GM18502 (cell line): ENCODE data around the gene GCNT2.
"Not testable (repeated sequence)": the region's sequence is repeated elsewhere in the genome, so short reads cannot be mapped to it uniquely, and the experiment has no call there.

Experiments
- ATAC-seq: cut with Tn5 transposase; IDR thresholded peaks from one replicate; pipeline ENCODE4 v1.9.1; 2021; ENCODE audit warnings: mild to moderate bottlenecking; ENCODE audit not compliant: unreplicated experiment, poor library complexity

The GCNT2 gene

GRCh38 chr6:10513544-10513943, 7.6 kb upstream of the GCNT2 start:
- ATAC-seq = no peak

- no peak for ATAC-seq
Measured at GRCh38 chr6:10514049-10514780, 6.9 kb upstream of the GCNT2 start.

- ATAC-seq = no peak
Measured at GRCh38 chr6:10516953-10517352, 4.2 kb upstream of the GCNT2 start.

DNA sequence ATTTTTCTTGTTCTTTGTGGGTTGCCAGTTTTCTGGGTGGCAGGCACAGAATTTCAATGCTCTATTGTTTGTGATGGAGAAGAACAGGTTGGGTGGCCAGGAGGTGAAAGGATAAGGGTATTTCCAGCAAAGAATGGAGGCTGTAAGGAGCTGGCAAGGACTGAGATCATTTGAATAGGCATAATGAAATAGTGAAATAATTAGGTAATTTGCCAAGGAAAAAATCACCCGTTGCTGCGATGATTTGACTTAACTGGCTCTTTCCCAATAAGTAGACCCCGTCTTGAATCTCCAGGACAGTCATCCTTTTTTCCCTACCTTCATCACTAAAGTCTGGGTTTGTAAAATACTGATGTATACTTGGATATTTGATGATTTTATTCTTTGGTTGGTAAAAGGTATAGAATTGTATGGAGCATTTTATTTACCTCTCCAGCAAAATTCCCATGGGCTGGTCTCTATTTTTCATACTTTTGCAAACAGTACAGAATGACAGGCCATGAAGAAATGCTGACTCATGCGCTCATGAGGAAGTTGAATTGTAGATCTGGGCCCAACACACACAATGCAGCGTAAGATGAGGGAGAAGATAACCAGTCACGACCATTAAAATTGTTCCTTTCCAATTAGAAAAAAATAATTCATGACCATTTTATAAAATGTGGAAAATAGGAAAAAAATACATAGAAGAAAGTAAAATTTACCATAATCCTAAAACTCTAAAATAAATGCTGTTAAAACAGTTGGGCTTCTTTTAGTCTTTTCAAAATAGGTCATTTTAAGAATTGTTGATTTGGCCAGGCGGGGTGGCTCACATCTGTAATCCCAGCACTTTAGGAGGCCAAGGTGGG, 2.4 kb upstream of the GCNT2 start:
- no peak for ATAC-seq

DNA sequence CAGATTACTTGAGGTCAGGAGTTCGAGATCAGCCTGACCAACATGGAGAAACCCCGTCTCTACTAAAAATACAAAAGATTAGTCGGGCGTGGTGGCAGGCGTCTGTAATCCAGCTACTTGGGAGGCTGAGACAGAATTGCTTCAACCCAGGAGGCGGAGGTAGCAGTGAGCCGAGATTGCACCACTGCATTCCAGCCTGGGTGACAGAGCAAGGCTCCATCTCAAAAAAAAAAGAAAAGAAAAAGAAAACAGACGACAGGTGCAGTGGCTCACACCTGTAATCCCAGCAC, 1.8 kb upstream of the GCNT2 start:
- not testable (repeated sequence) for ATAC-seq

DNA sequence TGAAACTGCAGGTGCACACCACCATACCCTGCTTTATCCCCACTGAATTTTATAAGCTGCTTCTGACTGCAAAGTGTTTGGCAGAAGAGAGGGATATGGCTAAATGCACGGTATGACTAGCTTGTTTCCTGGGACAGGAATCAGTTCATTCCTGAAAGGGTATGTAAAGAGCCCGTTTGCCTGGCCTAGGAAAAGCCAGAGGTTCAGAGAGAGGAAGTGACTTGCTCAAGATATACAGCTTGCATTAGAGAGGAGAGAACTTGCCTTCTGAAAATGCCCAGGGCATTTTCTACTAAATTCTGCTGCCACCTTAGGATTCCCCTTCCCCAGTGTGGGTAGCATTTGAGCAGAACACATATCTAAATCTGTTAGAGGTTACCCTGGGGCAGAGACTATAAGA, 683 bp upstream of the GCNT2 start:
- peak; percentile 39 for ATAC-seq

DNA sequence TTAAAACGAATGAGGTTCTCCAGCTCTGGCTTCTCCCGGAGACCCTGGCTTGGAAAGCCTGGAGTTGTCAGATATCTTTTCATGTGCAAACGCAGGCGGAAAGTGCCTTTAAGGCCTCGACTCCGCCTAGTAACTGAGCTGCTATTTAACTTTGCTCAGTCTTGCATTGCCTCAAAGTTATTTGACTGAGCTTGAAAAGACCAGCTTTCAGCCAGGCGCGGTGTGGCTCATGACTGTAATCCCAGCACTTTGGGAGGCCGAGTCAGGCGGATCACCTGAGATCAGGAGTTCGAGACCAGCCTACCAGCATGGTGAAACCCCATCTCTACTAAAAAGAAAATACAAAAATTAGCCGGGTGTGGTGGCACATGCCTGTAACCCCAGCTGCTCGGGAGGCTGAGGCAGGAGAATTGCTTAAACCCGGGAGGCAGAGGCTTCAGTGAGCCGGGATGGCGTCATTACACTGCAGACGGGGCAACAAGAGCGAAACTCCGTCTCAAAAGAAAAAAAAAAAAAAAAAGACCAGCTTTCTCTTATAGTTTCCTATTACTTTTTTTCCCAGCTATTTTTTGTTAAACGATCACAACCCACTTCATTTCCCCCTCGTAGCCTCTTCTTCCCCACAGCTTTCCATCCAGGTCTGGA, 1.9 kb downstream of the GCNT2 start:
- no peak for ATAC-seq

DNA sequence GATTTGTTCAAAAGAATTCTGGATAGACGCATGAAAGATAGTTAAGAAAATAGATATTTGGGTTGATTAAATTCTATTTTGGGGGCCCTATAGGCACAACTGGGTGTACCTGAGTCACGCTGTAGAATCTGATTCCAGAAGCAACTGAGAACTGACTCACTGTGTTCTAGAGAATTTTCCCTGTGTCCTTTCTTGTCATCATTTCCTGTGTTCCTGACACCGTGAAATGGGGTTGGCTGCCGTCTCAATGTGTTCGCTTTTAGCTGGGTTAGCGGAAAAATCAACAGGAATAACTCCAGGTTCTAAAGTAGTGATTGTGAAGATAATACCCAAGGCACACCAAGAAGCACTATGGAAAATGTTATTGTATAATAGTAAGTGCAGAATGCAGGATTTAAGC, 5.0 kb downstream of the GCNT2 start:
- no peak for ATAC-seq

GRCh38 chr6:10528158-10528981, 7.2 kb downstream of the GCNT2 start:
- peak; percentile 67 for ATAC-seq

DNA sequence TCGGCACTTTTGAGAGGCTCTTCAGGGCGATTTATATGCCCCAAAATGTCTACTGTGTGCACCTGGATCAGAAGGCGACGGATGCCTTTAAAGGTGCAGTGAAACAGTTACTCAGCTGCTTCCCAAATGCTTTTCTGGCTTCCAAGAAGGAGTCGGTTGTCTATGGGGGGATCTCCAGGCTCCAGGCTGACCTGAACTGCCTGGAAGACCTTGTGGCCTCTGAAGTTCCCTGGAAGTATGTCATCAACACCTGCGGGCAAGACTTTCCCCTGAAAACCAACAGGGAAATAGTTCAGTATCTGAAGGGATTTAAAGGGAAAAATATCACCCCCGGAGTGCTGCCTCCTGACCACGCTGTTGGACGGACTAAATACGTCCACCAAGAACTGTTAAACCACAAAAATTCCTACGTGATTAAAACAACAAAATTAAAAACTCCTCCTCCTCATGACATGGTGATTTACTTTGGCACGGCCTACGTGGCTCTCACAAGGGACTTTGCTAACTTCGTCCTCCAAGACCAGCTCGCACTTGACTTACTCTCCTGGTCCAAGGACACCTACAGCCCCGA, 8.2 kb downstream of the GCNT2 start:
- no peak for ATAC-seq

DNA sequence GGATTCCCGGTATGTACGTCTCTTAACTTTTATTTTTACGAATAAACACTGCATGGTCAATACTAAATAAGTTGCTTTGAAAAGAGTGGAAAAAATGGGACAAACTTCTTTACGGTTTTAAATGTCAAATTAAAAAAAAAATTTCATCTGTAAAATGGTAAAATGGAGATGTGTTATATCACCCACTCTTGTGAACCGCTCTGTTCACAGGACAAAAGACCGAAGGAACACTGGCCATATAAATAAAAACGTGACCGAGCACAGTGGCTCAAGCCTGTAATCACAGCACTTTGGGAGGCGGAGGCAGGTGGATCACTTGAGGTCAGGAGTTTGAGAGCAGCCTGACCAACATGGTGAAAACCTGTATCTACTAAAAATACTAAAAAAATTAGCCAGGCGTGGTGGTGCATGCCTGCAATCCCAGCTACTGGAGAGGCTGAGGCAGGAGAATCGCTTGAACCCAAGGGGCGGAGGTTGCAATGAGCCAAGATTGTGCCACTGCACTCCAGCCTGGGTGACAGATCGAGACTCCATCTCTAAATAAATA, 8.8 kb downstream of the GCNT2 start:
- ATAC-seq = not testable (repeated sequence)

GRCh38 chr6:10531503-10531902, 10.4 kb downstream of the GCNT2 start:
- no peak for ATAC-seq

GRCh38 chr6:10531942-10532341, 10.8 kb downstream of the GCNT2 start:
- no peak for ATAC-seq

DNA sequence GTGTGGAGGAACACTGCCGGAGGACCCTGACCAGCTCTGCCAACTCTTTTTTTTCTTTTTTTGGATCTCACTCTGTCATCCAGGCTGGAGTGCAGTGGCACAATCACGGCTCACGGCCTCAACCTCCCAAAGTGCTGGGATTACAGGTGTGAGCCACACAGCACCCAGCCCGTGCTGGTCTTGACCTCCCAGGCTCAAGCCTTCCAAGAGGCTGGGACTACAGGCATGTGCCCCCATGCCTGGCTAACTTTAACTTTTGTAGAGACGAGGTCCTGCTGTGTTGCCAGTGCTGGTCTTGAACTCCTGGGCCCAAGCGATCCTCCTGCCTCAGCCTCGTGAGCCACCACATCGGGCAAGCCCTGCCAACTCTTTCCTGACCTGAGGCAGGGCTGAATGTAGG, 11.2 kb downstream of the GCNT2 start:
- no peak for ATAC-seq

GRCh38 chr6:10534419-10534762, 13.2 kb downstream of the GCNT2 start:
- ATAC-seq = peak; percentile 16

DNA sequence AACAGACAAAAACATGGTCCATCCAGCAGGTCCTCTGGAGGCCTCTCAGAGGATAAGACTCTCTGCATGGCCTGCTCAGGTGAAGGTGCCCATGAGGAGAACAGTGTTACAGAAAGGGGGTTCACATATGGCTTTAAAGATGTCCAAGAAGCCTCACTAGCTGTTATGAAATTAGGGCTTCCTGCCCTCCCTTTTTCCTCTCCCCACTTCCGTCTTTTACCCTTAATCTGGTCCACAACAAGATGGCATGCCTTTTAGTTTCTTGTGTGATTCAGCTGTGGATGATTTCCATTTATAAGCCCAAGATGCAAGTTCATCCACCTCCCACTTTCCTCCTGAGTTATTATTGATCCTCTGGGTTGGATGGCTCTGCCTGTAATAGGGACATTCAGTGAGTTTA, 14.0 kb downstream of the GCNT2 start:
- ATAC-seq = no peak

DNA sequence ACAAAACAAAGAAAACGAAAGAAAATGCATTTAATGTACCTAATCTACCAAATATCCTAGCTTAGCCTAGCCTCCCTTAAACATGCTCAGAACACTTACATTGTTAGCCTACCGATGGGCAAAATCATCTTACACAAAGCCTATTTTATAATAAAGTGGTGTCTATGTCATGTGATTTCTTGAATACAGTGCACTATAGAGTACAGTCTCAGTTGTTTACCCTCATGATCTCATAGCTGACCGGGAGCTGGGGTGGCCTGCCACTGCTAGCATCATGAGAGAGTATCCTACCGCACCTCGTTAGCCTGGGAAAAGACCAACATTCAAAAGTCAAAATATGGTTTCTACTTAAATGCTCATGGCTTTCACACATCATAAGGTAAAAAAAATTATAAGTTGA, 16.6 kb downstream of the GCNT2 start:
- ATAC-seq = no peak

GRCh38 chr6:10540073-10540746, 19.1 kb downstream of the GCNT2 start:
- ATAC-seq = no peak

DNA sequence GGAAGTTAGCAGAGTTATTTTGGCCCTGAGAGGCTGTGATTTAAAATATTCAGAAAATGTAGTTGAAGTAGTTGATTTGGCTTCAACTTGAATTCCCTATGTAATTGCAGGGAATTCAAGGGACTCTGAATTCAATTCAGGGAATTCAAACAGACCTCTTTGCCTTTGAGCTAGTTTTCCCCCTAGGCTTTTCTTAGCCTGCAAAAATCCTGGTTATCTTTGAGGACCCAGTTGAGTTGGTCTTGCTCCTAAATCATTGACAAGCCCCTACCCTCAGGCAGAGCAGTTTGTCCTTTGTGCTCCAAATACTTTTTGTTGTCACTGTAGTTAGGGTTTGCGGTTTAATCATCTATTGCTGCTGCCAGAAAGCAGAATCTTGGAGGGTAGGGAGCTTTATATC, 20.4 kb downstream of the GCNT2 start:
- ATAC-seq = no peak

GRCh38 chr6:10542213-10542612, 21.1 kb downstream of the GCNT2 start:
- ATAC-seq = no peak
